A549 (cell line): Measurements from ENCODE around the gene F2RL3.

Source experiments
- CHD4 ChIP-seq: fragments of 200-600 bp; sonication (generic); IDR thresholded peaks from 2 replicates; pipeline ENCODE4 v1.6.1; 2016; ENCODE audit warnings: antibody characterized with exemption, mild to moderate bottlenecking, borderline replicate concordance
- EP300 ChIP-seq, 2 experiments: fragments of >200 bp; sonication (Bioruptor Twin); formaldehyde crosslinking; IDR thresholded peaks; 2 replicates in 1 of 2; 3 replicates in 1 of 2; pipeline ENCODE4 v1.6.1; 2016 to 2017
- GATA3 ChIP-seq: IDR thresholded peaks from 2 replicates; pipeline ENCODE4 v1.6.1; 2012; ENCODE audit warnings: borderline replicate concordance
- HOXB5 ChIP-seq: fragments of 250-450 bp; sonication (Bioruptor Pico); IDR thresholded peaks from 2 replicates; pipeline ENCODE4 v1.5.0; 2020; ENCODE audit warnings: mild to moderate bottlenecking, moderate library complexity
- KDM1A ChIP-seq: fragments of 200-600 bp; sonication (generic); IDR thresholded peaks from 2 replicates; pipeline ENCODE4 v1.6.1; 2016; ENCODE audit warnings: low read depth, mild to moderate bottlenecking
- MAZ ChIP-seq: fragments of 150-350 bp; IDR thresholded peaks from 2 replicates; pipeline ENCODE4 v1.6.1; 2014; ENCODE audit warnings: antibody characterized with exemption, low read depth, low read length, borderline replicate concordance
- NFE2L2 ChIP-seq: fragments of 150-350 bp; conservative IDR thresholded peaks from 2 replicates; pipeline ENCODE4 v1.6.1; 2014; ENCODE audit warnings: low read length
- POLR2A ChIP-seq: IDR thresholded peaks from 2 replicates; pipeline ENCODE4 v1.6.1; 2012; ENCODE audit warnings: mild to moderate bottlenecking, low read length
- POLR2AphosphoS2 ChIP-seq: conservative IDR thresholded peaks from 2 replicates; pipeline ENCODE4 v1.6.1; 2012; ENCODE audit warnings: low read length, improper control_type of control experiment, inconsistent platforms
- TF ChIP-seq, protein P1 (sequence below): fragments of >200 bp; sonication (Bioruptor Twin); formaldehyde crosslinking; IDR thresholded peaks from 3 replicates; pipeline ENCODE4 v1.5.1; 2016

DNA sequence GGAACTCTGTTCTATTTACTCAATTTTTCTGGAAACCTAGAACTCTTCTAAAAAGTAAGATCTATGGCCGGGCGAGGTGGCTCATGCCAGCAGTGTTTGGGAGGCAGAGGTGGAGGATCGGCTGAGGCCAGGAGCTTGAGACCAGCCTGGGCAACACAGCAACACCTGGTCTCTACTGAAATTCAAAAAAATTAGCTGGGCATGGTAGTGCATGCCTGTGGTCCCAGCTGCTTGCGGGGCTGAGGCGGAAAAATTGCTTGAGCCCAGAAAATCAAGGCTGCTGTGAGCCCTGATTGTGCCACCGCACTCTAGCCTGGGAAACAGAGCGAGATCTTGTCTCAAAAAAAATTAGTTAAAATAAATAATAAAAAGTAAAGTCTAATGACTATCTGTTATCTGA is 28.6 kb downstream of the F2RL3 start:
- TF ChIP-seq, protein P1, sequence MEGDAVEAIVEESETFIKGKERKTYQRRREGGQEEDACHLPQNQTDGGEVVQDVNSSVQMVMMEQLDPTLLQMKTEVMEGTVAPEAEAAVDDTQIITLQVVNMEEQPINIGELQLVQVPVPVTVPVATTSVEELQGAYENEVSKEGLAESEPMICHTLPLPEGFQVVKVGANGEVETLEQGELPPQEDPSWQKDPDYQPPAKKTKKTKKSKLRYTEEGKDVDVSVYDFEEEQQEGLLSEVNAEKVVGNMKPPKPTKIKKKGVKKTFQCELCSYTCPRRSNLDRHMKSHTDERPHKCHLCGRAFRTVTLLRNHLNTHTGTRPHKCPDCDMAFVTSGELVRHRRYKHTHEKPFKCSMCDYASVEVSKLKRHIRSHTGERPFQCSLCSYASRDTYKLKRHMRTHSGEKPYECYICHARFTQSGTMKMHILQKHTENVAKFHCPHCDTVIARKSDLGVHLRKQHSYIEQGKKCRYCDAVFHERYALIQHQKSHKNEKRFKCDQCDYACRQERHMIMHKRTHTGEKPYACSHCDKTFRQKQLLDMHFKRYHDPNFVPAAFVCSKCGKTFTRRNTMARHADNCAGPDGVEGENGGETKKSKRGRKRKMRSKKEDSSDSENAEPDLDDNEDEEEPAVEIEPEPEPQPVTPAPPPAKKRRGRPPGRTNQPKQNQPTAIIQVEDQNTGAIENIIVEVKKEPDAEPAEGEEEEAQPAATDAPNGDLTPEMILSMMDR: no peak
- no peak for TF ChIP-seq POLR2A
- no peak for TF ChIP-seq EP300 (IDR thresholded peaks at IDR 0.05)
- no peak for TF ChIP-seq GATA3
- TF ChIP-seq MAZ: no peak
- no peak for TF ChIP-seq CHD4
- no peak for TF ChIP-seq POLR2AphosphoS2
- no peak for TF ChIP-seq NFE2L2
- TF ChIP-seq KDM1A: no peak
- no peak for TF ChIP-seq HOXB5 (CRISPR knock-in tag)
